HEK293 (cell line): ENCODE data around the gene LDLRAD4.

Source experiments
- CTCF ChIA-PET: fragments of 350-600 bp; formaldehyde crosslinking; extraction: SDS; loops from one replicate; lab custom pipeline; 2021; ENCODE audit warnings: antibody characterized with exemption; lab: Yijun Ruan, JAX
- POLR2A ChIA-PET: fragments of 300-600 bp; formaldehyde crosslinking; extraction: SDS; loops from one replicate; lab custom pipeline; 2020; ENCODE audit warnings: antibody characterized with exemption, inconsistent platforms; lab: Yijun Ruan, JAX
- H3K27ac ChIP-seq: fragments of 200-500 bp; sonication (Bioruptor generic); 2 replicates; pipeline ENCODE4 v1.5.1; 2014; ENCODE audit warnings: low read depth, low read length, control low read depth, inconsistent platforms; ENCODE audit errors: extremely low read depth
- H3K36me3 ChIP-seq, 2 experiments: fragments of 200-500 bp in 1 of 2; sonication (Bioruptor generic) in 1 of 2; 1 replicate in 1 of 2; 2 replicates in 1 of 2; pipeline ENCODE4 v1.5.1; 2014 to 2017; ENCODE audit warnings: inconsistent platforms in 2 of 2, low read length in 2 of 2; ENCODE audit not compliant: control insufficient read depth in 2 of 2, insufficient read depth in 1 of 2
- H3K4me1 ChIP-seq: fragments of 200-500 bp; sonication (Bioruptor generic); 2 replicates; pipeline ENCODE4 v1.5.1; 2014; ENCODE audit warnings: mild to moderate bottlenecking, low read length, inconsistent platforms; ENCODE audit not compliant: control insufficient read depth, insufficient read depth
- H3K4me3 ChIP-seq: 2 replicates; pipeline ENCODE4 v1.5.1; 2011; ENCODE audit warnings: low read depth, mild to moderate bottlenecking, control low read depth, low read length, moderate library complexity
- H3K9me3 ChIP-seq: fragments of 200-500 bp; sonication (Bioruptor generic); 2 replicates; pipeline ENCODE4 v1.5.1; 2014; ENCODE audit warnings: low read depth, low read length, inconsistent platforms; ENCODE audit not compliant: control insufficient read depth, insufficient read depth
- GLIS2 ChIP-seq: fragments of 450-650 bp; formaldehyde crosslinking; IDR thresholded peaks from 2 replicates; pipeline ENCODE4 v1.5.1; 2016; ENCODE audit warnings: missing biosample characterization, missing genetic modification characterization
- HOXD13 ChIP-seq: sonication (generic); formaldehyde crosslinking; IDR thresholded peaks from 2 replicates; pipeline ENCODE4 v1.8.0; 2022; ENCODE audit warnings: missing genetic modification reagents, borderline replicate concordance
- ZBTB17 ChIP-seq: fragments of 450-650 bp; formaldehyde crosslinking; IDR thresholded peaks from 2 replicates; pipeline ENCODE4 v1.5.1; 2016; ENCODE audit warnings: missing biosample characterization, missing genetic modification characterization
- ZBTB6 ChIP-seq: fragments of 450-650 bp; formaldehyde crosslinking; IDR thresholded peaks from 2 replicates; pipeline ENCODE4 v1.5.1; 2017; ENCODE audit warnings: missing biosample characterization, missing genetic modification characterization
- ZBTB7A ChIP-seq: fragments of 450-650 bp; formaldehyde crosslinking; IDR thresholded peaks from 2 replicates; pipeline ENCODE4 v1.5.1; 2016; ENCODE audit warnings: low read depth, missing biosample characterization, missing genetic modification characterization
- ZFHX2 ChIP-seq: fragments of 450-650 bp; formaldehyde crosslinking; conservative IDR thresholded peaks from 2 replicates; pipeline ENCODE4 v1.5.1; 2016; ENCODE audit warnings: missing biosample characterization, missing genetic modification characterization
- ZNF112 ChIP-seq: fragments of 450-650 bp; formaldehyde crosslinking; IDR thresholded peaks from 2 replicates; pipeline ENCODE4 v1.5.0; 2017; ENCODE audit warnings: missing biosample characterization, missing genetic modification characterization
- ZNF148 ChIP-seq: fragments of 450-650 bp; formaldehyde crosslinking; IDR thresholded peaks from 2 replicates; pipeline ENCODE4 v1.5.0; 2017; ENCODE audit warnings: missing biosample characterization, missing genetic modification characterization, borderline replicate concordance
- ZNF239 ChIP-seq: fragments of 450-650 bp; formaldehyde crosslinking; IDR thresholded peaks from 2 replicates; pipeline ENCODE4 v1.5.1; 2016; ENCODE audit warnings: missing biosample characterization, missing genetic modification characterization
- ZNF324 ChIP-seq: fragments of 450-650 bp; formaldehyde crosslinking; IDR thresholded peaks from 2 replicates; pipeline ENCODE4 v1.5.1; 2016; ENCODE audit warnings: missing biosample characterization, missing genetic modification characterization
- ZNF404 ChIP-seq: fragments of 450-650 bp; formaldehyde crosslinking; IDR thresholded peaks from 2 replicates; pipeline ENCODE4 v1.5.1; 2017; ENCODE audit warnings: missing biosample characterization, missing genetic modification characterization
- ZNF473 ChIP-seq: fragments of 450-650 bp; formaldehyde crosslinking; IDR thresholded peaks from 2 replicates; pipeline ENCODE4 v1.5.1; 2017; ENCODE audit warnings: missing biosample characterization, missing genetic modification characterization
- ZNF521 ChIP-seq: fragments of 450-650 bp; formaldehyde crosslinking; IDR thresholded peaks from 2 replicates; pipeline ENCODE4 v1.5.1; 2017; ENCODE audit warnings: missing biosample characterization, mild to moderate bottlenecking, missing genetic modification characterization
- ZNF645 ChIP-seq: fragments of 450-650 bp; formaldehyde crosslinking; IDR thresholded peaks from 2 replicates; pipeline ENCODE4; 2016; ENCODE audit warnings: missing biosample characterization, missing genetic modification characterization
- ZNF843 ChIP-seq: fragments of 450-650 bp; formaldehyde crosslinking; IDR thresholded peaks from 2 replicates; pipeline ENCODE4 v1.5.1; 2016; ENCODE audit warnings: missing biosample characterization, missing genetic modification characterization
- ZSCAN30 ChIP-seq: fragments of 450-650 bp; IDR thresholded peaks from 2 replicates; pipeline ENCODE4 v1.5.1; 2018; ENCODE audit warnings: missing biosample characterization, mild to moderate bottlenecking, missing genetic modification characterization, moderate library complexity
- TF ChIP-seq, protein P1 (sequence below): fragments of 450-650 bp; formaldehyde crosslinking; IDR thresholded peaks from 2 replicates; pipeline ENCODE4 v1.5.1; 2016; ENCODE audit warnings: missing biosample characterization, missing genetic modification characterization

The LDLRAD4 gene

GRCh38 chr18:13524811-13525210 is 306.3 kb downstream of the LDLRAD4 start:
- CTCF ChIA-PET = interaction anchor here (1.0 kb wide), 1 partner anchor 17 kb away, joined by 4 read pairs; no protein-coding TSS in a partner anchor

DNA sequence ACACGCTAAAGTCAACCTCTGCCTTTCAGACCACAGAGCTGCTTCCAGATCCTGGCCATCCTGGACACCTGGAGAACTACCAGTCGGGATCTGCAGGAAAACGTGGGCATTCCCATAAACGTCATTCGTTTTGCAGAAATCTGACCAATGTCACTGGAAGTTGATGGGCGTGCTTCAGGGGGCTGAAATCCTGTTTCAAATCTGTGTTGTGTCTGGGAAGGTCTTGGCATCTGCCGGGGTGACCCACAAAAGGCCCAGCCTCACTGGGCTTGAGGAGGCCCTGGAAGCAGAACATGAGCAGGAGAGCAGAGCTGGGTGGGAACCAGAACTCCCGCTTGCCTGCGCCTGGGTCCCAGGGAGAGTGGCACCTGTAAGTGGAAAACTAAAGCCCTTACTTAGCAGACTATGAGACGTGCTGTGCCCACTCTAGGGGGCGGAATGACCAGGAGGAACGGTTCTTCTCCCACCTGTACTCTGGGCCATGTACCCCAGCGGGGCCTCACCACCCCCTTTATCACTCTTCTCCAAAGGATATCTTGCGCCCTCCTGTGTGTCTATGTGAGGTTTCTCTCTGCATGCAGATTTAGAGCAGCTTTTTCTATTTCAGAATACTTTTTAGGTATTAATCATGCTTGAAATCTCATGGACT is 306.9 kb downstream of the LDLRAD4 start:
- TF ChIP-seq ZBTB6 (tag by site-specific recombination) (no peak), ZNF645 (tag by site-specific recombination) (no peak), ZFHX2 (tag by site-specific recombination) (no peak), ZBTB7A (tag by site-specific recombination) (no peak), GLIS2 (tag by site-specific recombination) (no peak), ZNF521 (no peak), ZSCAN30 (tag by site-specific recombination) (no peak)
- Histone ChIP-seq H3K36me3 (no peaks in the 10 kb centered on the region), H3K4me3 (no peak overlapping the region), H3K4me1 (no peaks in the 10 kb centered on the region), H3K27ac (no peak overlapping the region), H3K9me3 (no peaks in the 10 kb centered on the region)
- POLR2A ChIA-PET = no interaction called here
- CTCF ChIA-PET = interaction anchor here (0.6 to 1.0 kb wide), 3 partner anchors 18 to 34 kb away, joined by 3 to 4 read pairs (median 4); no protein-coding TSS in a partner anchor

More at GRCh38 chr18:13524811-13525210, 306.3 kb downstream of the LDLRAD4 start:
- Histone ChIP-seq H3K9me3 (no peaks in the 10 kb centered on the region), H3K36me3 (no peaks in the 10 kb centered on the region), H3K4me3 (no peak overlapping the region), H3K4me1 (no peaks in the 10 kb centered on the region), H3K27ac (no peak overlapping the region)
- POLR2A ChIA-PET = interaction anchor here (0.6 kb wide), 2 partner anchors 11 to 301 kb away, joined by 3 to 6 read pairs; no protein-coding TSS in a partner anchor
- TF ChIP-seq, protein P1, sequence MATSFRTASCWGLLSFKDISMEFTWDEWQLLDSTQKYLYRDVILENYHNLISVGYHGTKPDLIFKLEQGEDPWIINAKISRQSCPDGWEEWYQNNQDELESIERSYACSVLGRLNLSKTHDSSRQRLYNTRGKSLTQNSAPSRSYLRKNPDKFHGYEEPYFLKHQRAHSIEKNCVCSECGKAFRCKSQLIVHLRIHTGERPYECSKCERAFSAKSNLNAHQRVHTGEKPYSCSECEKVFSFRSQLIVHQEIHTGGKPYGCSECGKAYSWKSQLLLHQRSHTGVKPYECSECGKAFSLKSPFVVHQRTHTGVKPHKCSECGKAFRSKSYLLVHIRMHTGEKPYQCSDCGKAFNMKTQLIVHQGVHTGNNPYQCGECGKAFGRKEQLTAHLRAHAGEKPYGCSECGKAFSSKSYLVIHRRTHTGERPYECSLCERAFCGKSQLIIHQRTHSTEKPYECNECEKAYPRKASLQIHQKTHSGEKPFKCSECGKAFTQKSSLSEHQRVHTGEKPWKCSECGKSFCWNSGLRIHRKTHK (tag by site-specific recombination) = no peak
- TF ChIP-seq ZNF404 (tag by site-specific recombination) (no peak), ZNF239 (no peak), ZNF148 (tag by site-specific recombination) (no peak), ZBTB17 (tag by site-specific recombination) (no peak), ZNF843 (tag by site-specific recombination) (no peak), HOXD13 (no peak), ZNF473 (no peak), ZNF324 (tag by site-specific recombination) (no peak), ZNF112 (no peak), GLIS2 (tag by site-specific recombination) (no peak)
